Naive B cell (primary cell): Measurements from ENCODE around the gene NEK1. TPM values are rescaled to one million over a fixed set of nuclear protein-coding genes. Genes with fewer than 3 reads are reported as not detected.

Experiments
- polyA plus RNA-seq, 6 donors: library from polyadenylated mRNA; unstranded; fragments of 300-500 nt; fragmentation: Illumina TruSeq; gene quantifications; one replicate each; pipeline ENCODE4 v1.2.3, GENCODE V29; 2021; ENCODE audit warnings: low read depth in 6 of 6

Gene NEK1
- polyA plus RNA-seq, 6 donors from 2014 or later = 10.0 to 15.4 (median 13.0) TPM

Other genes with a start within 250 kb of the NEK1 start
- 10 to 100 TPM in 3 of 6 donors, 1 to 10 TPM in 3; 6.4 to 12.3 (median 10.0) TPM for gene CLCN3, start 8.0 kb upstream of the NEK1 start, polyA plus RNA-seq
- 10 to 100 TPM; 24.8 to 42.4 (median 30.6) TPM for gene HPF1, start 145.4 kb upstream of the NEK1 start, polyA plus RNA-seq